H9 (cell line): Measurements from ENCODE around the gene SRBD1. TPM values are rescaled to one million over a fixed set of nuclear protein-coding genes. Genes with fewer than 3 reads are reported as not detected.

Experiments
- DNase-seq: peaks from one replicate; pipeline ENCODE4 v3.0.0-alpha.2; 2017
- H2AFZ ChIP-seq: one replicate; pipeline ENCODE4 v1.6.1; 2013; ENCODE audit warnings: mild to moderate bottlenecking, low read length, control low read depth, moderate library complexity
- H2AK5ac ChIP-seq: 2 replicates; pipeline ENCODE4 v1.6.1; 2013; ENCODE audit warnings: low read length, control low read depth, mixed read lengths; ENCODE audit not compliant: insufficient read length
- H2BK120ac ChIP-seq: one replicate; pipeline ENCODE4 v1.6.1; 2013; ENCODE audit warnings: low read depth, mild to moderate bottlenecking, low read length, control low read depth, inconsistent platforms; ENCODE audit not compliant: poor library complexity, severe bottlenecking
- H2BK12ac ChIP-seq: 2 replicates; pipeline ENCODE4 v1.6.1; 2013; ENCODE audit warnings: low read length, control low read depth, mixed read lengths, low read depth; ENCODE audit not compliant: insufficient read length
- H2BK15ac ChIP-seq: 2 replicates; pipeline ENCODE4 v1.6.1; 2013; ENCODE audit warnings: low read depth, low read length, control low read depth
- H2BK20ac ChIP-seq: one replicate; pipeline ENCODE4 v1.6.1; 2013; ENCODE audit warnings: low read depth, mild to moderate bottlenecking, low read length, control low read depth, inconsistent platforms; ENCODE audit not compliant: poor library complexity, severe bottlenecking
- H2BK5ac ChIP-seq: 2 replicates; pipeline ENCODE4 v1.6.1; 2013; ENCODE audit warnings: low read length, control low read depth, mixed read lengths; ENCODE audit not compliant: insufficient read length
- H3K14ac ChIP-seq: 2 replicates; pipeline ENCODE4 v1.6.1; 2013; ENCODE audit warnings: low read length, control low read depth; ENCODE audit not compliant: insufficient read depth
- H3K18ac ChIP-seq: 2 replicates; pipeline ENCODE4 v1.6.1; 2013; ENCODE audit warnings: low read depth, mild to moderate bottlenecking, mixed read lengths, low read length, control low read depth; ENCODE audit not compliant: insufficient read length
- H3K23ac ChIP-seq: 2 replicates; pipeline ENCODE4 v1.6.1; 2013; ENCODE audit warnings: low read length, control low read depth, mixed read lengths, low read depth; ENCODE audit not compliant: insufficient read length
- H3K23me2 ChIP-seq: 2 replicates; pipeline ENCODE4 v1.6.1; 2013; ENCODE audit warnings: low read depth, mild to moderate bottlenecking, mixed read lengths, low read length, control low read depth; ENCODE audit not compliant: insufficient read length, poor library complexity, severe bottlenecking
- H3K27ac ChIP-seq: 2 replicates; pipeline ENCODE4 v1.5.1; 2013; ENCODE audit warnings: low read length, control low read depth, mixed read lengths, low read depth; ENCODE audit not compliant: insufficient read length
- H3K27me3 ChIP-seq: 2 replicates; pipeline ENCODE4 v1.6.1; 2013; ENCODE audit warnings: low read length, control low read depth, inconsistent platforms; ENCODE audit not compliant: insufficient read depth
- H3K4ac ChIP-seq: 2 replicates; pipeline ENCODE4 v1.6.1; 2013; ENCODE audit warnings: low read depth, mild to moderate bottlenecking, control low read depth, inconsistent platforms, low read length, moderate library complexity
- H3K4me1 ChIP-seq: 2 replicates; pipeline ENCODE4 v1.6.1; 2013; ENCODE audit warnings: low read length, control low read depth, inconsistent platforms; ENCODE audit not compliant: insufficient read depth
- H3K4me2 ChIP-seq: 2 replicates; pipeline ENCODE4 v1.6.1; 2013; ENCODE audit warnings: low read length, control low read depth, mixed read lengths; ENCODE audit not compliant: insufficient read length, insufficient read depth
- H3K56ac ChIP-seq: 2 replicates; pipeline ENCODE4 v1.6.1; 2013; ENCODE audit warnings: low read depth, mild to moderate bottlenecking, mixed read lengths, low read length, control low read depth; ENCODE audit not compliant: insufficient read length
- H3K79me1 ChIP-seq: 2 replicates; pipeline ENCODE4 v1.6.1; 2013; ENCODE audit warnings: low read depth, mild to moderate bottlenecking, moderate library complexity, low read length, control low read depth, inconsistent platforms; ENCODE audit not compliant: insufficient read depth, poor library complexity, severe bottlenecking
- H3K79me2 ChIP-seq: 2 replicates; pipeline ENCODE4 v1.6.1; 2013; ENCODE audit warnings: low read length, control low read depth, inconsistent platforms; ENCODE audit not compliant: insufficient read depth
- H3K9ac ChIP-seq: 2 replicates; pipeline ENCODE4 v1.6.1; 2013; ENCODE audit warnings: low read length, control low read depth, mixed read lengths; ENCODE audit not compliant: insufficient read length; ENCODE audit errors: extremely low read depth
- H3K9me3 ChIP-seq: one replicate; pipeline ENCODE4 v1.6.1; 2013; ENCODE audit warnings: low read depth, low read length, inconsistent platforms; ENCODE audit not compliant: control insufficient read depth
- H3T11ph ChIP-seq: one replicate; pipeline ENCODE4 v1.6.1; 2013; ENCODE audit warnings: mild to moderate bottlenecking, low read length, control low read depth, inconsistent platforms
- H4K20me1 ChIP-seq: one replicate; pipeline ENCODE4 v1.6.1; 2013; ENCODE audit not compliant: control insufficient read depth, insufficient read length, insufficient read depth
- H4K5ac ChIP-seq: 2 replicates; pipeline ENCODE4 v1.6.1; 2013; ENCODE audit warnings: low read depth, mild to moderate bottlenecking, mixed read lengths, low read length, control low read depth; ENCODE audit not compliant: insufficient read length
- H4K8ac ChIP-seq: replicated peaks from 2 replicates; pipeline ENCODE4 v1.6.1; 2013; ENCODE audit warnings: low read length, control low read depth, mixed read lengths, low read depth; ENCODE audit not compliant: insufficient read length
- H4K91ac ChIP-seq: 2 replicates; pipeline ENCODE4 v1.6.1; 2013; ENCODE audit warnings: low read depth, mild to moderate bottlenecking, moderate library complexity, mixed read lengths, low read length, control low read depth; ENCODE audit not compliant: insufficient read length
- H3K27ac Mint-ChIP-seq, 3 experiments: 2 replicates in 2 of 3; 3 replicates in 1 of 3; pipeline ENCODE4 v1.8.0; 2020 to 2021; ENCODE audit warnings: mixed read lengths in 3 of 3, mild to moderate bottlenecking in 1 of 3, moderate library complexity in 1 of 3
- H3K27me3 Mint-ChIP-seq: 2 replicates; pipeline ENCODE4 v1.8.0; 2021; ENCODE audit warnings: low read depth, mild to moderate bottlenecking, moderate library complexity, mixed read lengths
- H3K36me3 Mint-ChIP-seq, 3 experiments: 2 replicates in 2 of 3; 3 replicates in 1 of 3; pipeline ENCODE4 v1.8.0; 2020 to 2021; ENCODE audit warnings: low read depth in 3 of 3, mixed read lengths in 3 of 3; ENCODE audit not compliant: insufficient read depth in 1 of 3
- H3K4me1 Mint-ChIP-seq, 2 experiments: 2 replicates each; pipeline ENCODE4 v1.8.0; 2020; ENCODE audit warnings: mixed read lengths in 2 of 2
- H3K4me3 Mint-ChIP-seq, 2 experiments: 2 replicates in 1 of 2; 3 replicates in 1 of 2; pipeline ENCODE4 v1.8.0; 2020 to 2021; ENCODE audit warnings: mild to moderate bottlenecking in 2 of 2, mixed read lengths in 2 of 2, moderate library complexity in 1 of 2
- H3K9me3 Mint-ChIP-seq, 2 experiments: 2 replicates in 1 of 2; 3 replicates in 1 of 2; pipeline ENCODE4 v1.8.0; 2020; ENCODE audit warnings: mild to moderate bottlenecking in 2 of 2, mixed read lengths in 2 of 2, moderate library complexity in 1 of 2
- CTCF ChIP-seq: fragments of 200-600 bp; sonication (generic); conservative IDR thresholded peaks from 3 replicates; pipeline ENCODE4 v1.8.0; 2021; ENCODE audit warnings: antibody characterized with exemption, mild to moderate bottlenecking
- WGBS: extraction: QIAGEN DNeasy Blood & Tissue Kit; methylation state at CpG from one replicate; pipeline ENCODE4 v1.1.7; 2013; ENCODE audit warnings: missing lambda C conversion rate, low lambda C conversion rate, mixed read lengths; ENCODE audit not compliant: insufficient read length; ENCODE audit errors: extremely low coverage; 5-methylcytosine and 5-hydroxymethylcytosine counted together
- total RNA-seq: library from RNA; stranded (reverse); gene quantifications from 2 replicates; pipeline ENCODE4 v1.2.1, GENCODE V29; 2021

The SRBD1 gene
- total RNA-seq, 1 experiment from 2014 or later = 18.3 TPM

- H3K36me3 Mint-ChIP-seq = no peaks in the 10 kb centered on the region; a peak in 2 of 7 replicates
- H2AFZ ChIP-seq = no peak overlapping the region
Observed at GRCh38 chr2:45649462-45649857, 38.4 kb upstream of the SRBD1 start.

More at GRCh38 chr2:45649462-45649857, 38.4 kb upstream of the SRBD1 start:
- Histone ChIP-seq H4K8ac (no peak overlapping the region), H3K9me3 (no peaks in the 10 kb centered on the region), H3K18ac (no peak overlapping the region), H3K27ac (no peak overlapping the region), H2BK120ac (no peak overlapping the region), H4K20me1 (peaks cover 3% of the 10 kb centered on the region), H2BK20ac (no peak overlapping the region), H2BK15ac (no peak overlapping the region), H3K79me1 (no peaks in the 10 kb centered on the region), H2AK5ac (no peak overlapping the region), H3K23ac (no peak overlapping the region), H3K9ac (no peak overlapping the region), H3K4ac (no peak overlapping the region), H3K23me2 (peaks cover 28% of the 10 kb centered on the region), H3K4me1 (no peaks in the 10 kb centered on the region), H4K5ac (no peak overlapping the region), H3K56ac (no peak overlapping the region), H3K27me3 (peaks cover 41% of the 10 kb centered on the region), H4K91ac (no peak overlapping the region), H3K14ac (no peak overlapping the region), H3K4me2 (peak overlapping the region; percentile 76), H3T11ph (no peak overlapping the region), H2BK12ac (no peak overlapping the region), H2BK5ac (no peak overlapping the region), H3K79me2 (no peaks in the 10 kb centered on the region)
- Mint-ChIP-seq H3K27me3 (peaks cover 87% of the 10 kb centered on the region), H3K4me3 (peak overlapping the region; percentile 92 to 99), H3K9me3 (no peaks in the 10 kb centered on the region; a peak in 1 of 5 replicates), H3K27ac (no peak overlapping the region), H3K4me1 (peaks cover 17% of the 10 kb centered on the region in 2 experiments)
- no CpG with 5 or more reads among the region's 10 CpGs for WGBS
- DNase-seq = no peak
- no peak for TF ChIP-seq CTCF
